ENCODE data around the gene CCNH.

Gene CCNH

DNA sequence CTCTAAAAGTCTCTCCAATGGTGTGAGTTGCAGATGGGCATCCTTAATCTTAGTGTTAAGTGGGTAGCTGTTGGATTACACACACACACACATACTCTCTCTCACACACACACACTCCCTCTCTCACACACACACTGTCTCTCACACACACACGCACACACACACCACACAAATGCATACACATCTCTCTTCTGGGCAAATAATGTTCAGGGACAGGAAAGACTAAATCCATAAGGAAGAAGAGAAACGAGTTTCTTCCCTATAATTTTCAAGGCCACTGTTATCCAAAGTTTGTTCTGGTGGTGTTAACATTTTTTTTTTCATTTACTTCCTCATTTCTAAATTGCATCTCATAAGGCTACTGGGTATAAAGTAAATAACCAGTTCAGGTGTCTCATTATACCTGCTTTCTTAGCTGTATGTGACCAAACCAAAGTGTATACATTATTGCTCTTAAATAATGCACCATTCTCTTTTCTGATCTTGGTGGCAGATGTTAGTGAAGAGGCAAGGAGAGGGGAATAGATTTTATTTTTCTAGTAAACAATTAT is 22.5 kb upstream of the CCNH start:
- TF ChIP-seq, protein P1, sequence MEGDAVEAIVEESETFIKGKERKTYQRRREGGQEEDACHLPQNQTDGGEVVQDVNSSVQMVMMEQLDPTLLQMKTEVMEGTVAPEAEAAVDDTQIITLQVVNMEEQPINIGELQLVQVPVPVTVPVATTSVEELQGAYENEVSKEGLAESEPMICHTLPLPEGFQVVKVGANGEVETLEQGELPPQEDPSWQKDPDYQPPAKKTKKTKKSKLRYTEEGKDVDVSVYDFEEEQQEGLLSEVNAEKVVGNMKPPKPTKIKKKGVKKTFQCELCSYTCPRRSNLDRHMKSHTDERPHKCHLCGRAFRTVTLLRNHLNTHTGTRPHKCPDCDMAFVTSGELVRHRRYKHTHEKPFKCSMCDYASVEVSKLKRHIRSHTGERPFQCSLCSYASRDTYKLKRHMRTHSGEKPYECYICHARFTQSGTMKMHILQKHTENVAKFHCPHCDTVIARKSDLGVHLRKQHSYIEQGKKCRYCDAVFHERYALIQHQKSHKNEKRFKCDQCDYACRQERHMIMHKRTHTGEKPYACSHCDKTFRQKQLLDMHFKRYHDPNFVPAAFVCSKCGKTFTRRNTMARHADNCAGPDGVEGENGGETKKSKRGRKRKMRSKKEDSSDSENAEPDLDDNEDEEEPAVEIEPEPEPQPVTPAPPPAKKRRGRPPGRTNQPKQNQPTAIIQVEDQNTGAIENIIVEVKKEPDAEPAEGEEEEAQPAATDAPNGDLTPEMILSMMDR (IDR thresholded peaks at IDR 0.05; ENCODE audit: low read length, missing control alignments), result no peak
- no peak overlapping the region for H3K4me3 ChIP-seq (replicated peaks; ENCODE audit: low read depth, low read length)
- no peak for DNase-seq (ENCODE audit: low read depth)

- DNase-seq (ENCODE audit: low read depth), result no peak
- TF ChIP-seq, protein P1 (IDR thresholded peaks at IDR 0.05; ENCODE audit: low read length, missing control alignments), result no peak
These were observed 21.7 kb upstream of the CCNH start for GRCh38 chr5:87434461-87434860.

GRCh38 chr5:87433945-87434344 is 21.2 kb upstream of the CCNH start:
- TF ChIP-seq, protein P1 (IDR thresholded peaks at IDR 0.05; ENCODE audit: low read length, missing control alignments), result no peak
- no peak overlapping the region for H3K4me3 ChIP-seq (replicated peaks; ENCODE audit: low read depth, low read length)
- DNase-seq (ENCODE audit: low read depth), result no peak

More at GRCh38 chr5:87434461-87434860, 21.7 kb upstream of the CCNH start:
- no peak overlapping the region for H3K4me3 ChIP-seq (replicated peaks; ENCODE audit: low read depth, low read length)

- TF ChIP-seq, protein P1 (IDR thresholded peaks at IDR 0.05; ENCODE audit: low read length, missing control alignments), result no peak
These were observed 19.7 kb upstream of the CCNH start for GRCh38 chr5:87432460-87432859.

DNA sequence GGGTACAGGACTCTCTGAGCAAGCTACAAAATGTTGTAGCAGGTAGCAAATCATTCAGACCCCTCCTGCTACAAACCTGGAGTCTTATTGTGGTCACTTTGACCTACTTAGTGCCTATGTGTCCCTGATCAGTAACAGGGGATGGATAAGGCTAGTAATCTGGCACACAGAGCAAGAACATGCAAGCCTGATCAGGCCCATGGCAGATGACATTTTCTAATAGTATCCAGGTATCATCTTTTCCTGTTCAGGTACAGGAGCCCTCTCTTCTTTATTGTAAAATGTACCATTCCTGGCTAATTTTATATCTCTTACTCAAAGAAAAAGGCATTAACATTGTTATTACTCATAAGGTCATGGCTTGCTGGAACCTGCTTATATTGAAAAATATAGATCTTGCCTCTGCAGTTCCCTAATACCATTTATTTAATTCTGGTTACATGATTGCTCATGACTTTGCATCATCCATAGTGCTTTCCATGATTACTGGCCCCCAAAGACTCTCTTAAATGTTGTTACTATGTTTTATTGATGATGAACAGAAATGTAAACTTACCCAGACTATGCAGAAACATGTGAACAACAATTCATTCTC is 18.2 kb upstream of the CCNH start:
- H3K4me3 ChIP-seq (replicated peaks; ENCODE audit: low read depth, low read length), result no peak overlapping the region
- DNase-seq (ENCODE audit: low read depth), result no peak
- TF ChIP-seq, protein P1 (IDR thresholded peaks at IDR 0.05; ENCODE audit: low read length, missing control alignments), result no peak

More at GRCh38 chr5:87432460-87432859, 19.7 kb upstream of the CCNH start:
- no peak for DNase-seq (ENCODE audit: low read depth)
- H3K4me3 ChIP-seq (replicated peaks; ENCODE audit: low read depth, low read length), result no peak overlapping the region

DNA sequence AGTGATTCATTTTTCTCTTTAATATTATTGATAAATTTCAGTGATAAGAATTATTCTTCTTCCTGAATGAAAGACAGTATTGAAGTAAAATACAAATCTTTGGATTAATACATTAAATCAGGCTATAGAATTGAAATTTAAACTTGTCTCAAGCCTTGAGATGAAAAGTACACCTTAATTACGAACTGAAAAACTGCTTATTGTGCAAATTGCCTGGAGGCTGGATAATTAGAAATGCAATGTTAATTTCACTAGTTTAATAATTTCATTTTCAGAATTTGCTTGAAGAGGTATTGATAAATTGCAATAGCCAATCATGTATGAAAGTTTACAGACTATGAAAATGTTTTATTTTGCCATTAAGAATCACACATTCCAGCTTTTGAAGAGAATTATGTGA is 11.0 kb upstream of the CCNH start:
- H3K4me3 ChIP-seq (replicated peaks; ENCODE audit: low read depth, low read length), result no peak overlapping the region
- TF ChIP-seq, protein P1 (IDR thresholded peaks at IDR 0.05; ENCODE audit: low read length, missing control alignments), result no peak
- no peak for DNase-seq (ENCODE audit: low read depth)

GRCh38 chr5:87421307-87421706 is 8.6 kb upstream of the CCNH start:
- TF ChIP-seq, protein P1 (IDR thresholded peaks at IDR 0.05; ENCODE audit: low read length, missing control alignments), result no peak
- no peak for DNase-seq (ENCODE audit: low read depth)
- H3K4me3 ChIP-seq (replicated peaks; ENCODE audit: low read depth, low read length), result no peak overlapping the region

Data from fibroblast of pulmonary artery (primary cell).